OCI-M2 (cell line): Measurements from ENCODE around the gene CASQ1.

Experiments used
- DNase-seq: peaks from one replicate; lab custom pipeline; 2025; ENCODE audit not compliant: unreplicated experiment; lab: John Stamatoyannopoulos, UW

The CASQ1 gene

DNA sequence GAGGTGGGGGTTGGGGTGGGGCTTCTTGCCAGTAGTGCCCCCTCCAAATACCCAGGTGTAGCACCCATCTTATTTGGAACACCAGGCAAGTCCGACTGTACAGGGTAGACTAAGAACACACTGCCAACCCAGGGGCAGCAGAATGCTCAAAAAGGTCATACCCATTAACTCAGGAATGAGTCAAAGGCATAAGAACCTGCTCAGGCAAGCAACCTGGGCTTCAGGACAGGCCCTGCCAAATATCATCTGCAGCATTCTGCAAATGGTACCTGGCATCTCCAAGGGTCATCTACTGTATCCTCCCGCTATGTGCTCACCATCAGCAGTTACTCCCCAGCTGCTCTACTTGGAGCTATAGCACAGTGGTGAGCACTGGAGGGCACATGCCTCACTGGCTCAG is 34.2 kb downstream of the CASQ1 start:
- DNase-seq: no peak

DNA sequence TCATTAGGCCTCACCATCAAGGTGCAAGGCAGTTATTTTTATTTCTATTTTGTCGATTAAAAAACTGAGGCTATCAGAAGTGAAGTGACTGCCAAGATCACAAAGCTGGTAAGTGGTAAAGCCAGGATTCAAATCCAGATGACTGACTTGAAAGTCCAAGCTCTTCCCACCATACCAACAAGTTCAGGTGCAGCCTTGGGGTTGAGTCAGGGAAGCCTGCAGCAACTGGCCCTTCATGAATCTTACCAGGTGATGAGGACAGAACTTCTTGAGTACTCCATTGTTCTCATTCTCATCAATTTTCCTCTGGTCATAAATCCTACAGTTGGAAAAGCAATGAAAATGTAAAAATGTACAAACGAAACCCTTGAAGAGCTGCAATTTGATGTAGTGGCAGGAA is 35.0 kb downstream of the CASQ1 start:
- DNase-seq: no peak

DNA sequence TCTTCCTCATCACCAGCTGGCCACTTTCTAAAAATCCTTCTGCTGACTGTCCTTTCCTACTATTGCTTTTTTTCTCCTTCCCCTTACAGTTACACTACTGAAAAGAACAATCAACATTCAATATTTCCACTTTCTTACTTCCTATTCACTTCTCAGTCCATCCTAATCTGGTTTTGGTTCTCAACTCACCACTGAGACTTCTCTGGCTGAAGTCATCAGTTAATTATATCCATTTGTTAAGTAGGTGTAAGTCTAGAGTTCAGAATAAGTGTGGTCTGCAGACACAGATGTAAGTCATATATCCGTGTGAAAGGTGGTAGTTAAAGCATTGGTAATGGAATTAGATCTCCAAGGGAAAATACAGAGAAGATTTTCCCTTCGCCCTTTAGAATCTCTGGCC is 36.2 kb downstream of the CASQ1 start:
- no peak for DNase-seq

DNA sequence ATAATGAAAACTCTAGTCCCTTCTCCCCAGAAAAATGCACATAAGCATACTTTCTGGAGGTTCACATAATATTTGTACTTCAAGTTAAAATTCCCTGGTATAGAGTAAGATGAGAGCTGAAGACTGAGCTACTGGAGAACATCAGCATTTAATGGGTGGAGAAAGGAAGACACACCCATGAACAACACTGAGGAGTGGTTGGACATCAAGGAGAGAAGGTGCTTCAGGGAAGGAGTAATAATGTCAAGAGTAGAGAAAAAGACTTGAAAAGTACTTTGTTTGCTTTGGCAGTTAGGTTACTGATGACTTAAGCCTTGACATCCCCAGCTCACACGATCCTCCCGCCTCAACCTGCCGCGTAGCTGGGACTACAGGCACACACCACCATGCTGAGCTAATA is 36.7 kb downstream of the CASQ1 start:
- no peak for DNase-seq

DNA sequence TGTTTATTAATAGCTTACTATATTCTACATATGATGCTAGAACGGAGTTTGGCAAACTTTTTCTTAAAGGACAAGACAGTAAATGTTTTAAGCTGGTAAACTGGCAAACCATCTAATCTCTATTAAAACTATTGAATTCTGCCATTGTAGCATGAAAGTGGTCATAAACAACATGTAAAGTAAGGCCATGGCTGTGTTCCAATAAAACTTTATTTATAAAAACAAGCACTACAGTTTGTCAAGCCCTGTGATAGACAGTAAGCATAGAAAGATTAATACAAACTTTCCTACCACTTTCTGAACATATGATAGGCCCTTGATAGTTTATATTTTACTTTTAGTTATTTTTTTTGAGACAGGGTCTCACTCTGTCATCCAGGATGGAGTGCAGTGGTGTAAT is 37.2 kb downstream of the CASQ1 start:
- no peak for DNase-seq

DNA sequence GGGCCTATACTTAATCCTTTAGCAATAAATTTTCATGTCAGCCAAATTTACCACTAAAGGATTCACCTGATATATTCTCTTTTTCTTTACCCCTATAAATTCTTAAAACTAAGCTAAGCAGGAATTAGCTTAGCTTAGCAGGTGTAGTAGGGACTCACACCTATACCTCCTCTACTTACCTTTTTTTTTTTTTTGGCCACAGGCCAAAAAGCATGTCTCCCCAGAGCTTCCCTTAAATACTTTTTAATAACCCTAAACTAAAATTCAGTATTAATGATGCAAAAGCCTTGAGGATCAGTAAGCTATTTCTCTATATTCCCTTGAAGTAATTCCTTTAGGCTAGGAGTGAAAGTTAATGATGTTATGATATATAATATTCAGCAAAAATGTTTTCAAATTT is 38.1 kb downstream of the CASQ1 start:
- DNase-seq: no peak

DNA sequence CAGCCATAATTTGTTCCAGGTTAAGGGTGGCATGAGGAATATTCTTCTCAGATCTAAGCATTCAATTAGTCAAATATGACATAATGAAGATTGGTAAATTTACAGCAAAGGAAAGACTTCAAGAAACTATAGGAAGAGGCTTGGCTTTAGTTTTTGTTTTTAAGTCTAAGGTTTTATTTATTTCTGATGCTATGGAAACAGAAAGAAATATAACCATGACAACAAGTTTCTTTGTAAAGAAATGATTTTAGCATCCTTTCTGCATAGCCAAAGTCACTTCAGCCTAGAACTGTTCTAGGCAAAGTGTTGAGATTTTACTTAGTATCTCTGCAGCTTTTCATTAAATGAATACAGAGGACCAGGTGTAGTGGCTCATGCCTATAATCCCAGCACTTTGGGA is 42.5 kb downstream of the CASQ1 start:
- no peak for DNase-seq

DNA sequence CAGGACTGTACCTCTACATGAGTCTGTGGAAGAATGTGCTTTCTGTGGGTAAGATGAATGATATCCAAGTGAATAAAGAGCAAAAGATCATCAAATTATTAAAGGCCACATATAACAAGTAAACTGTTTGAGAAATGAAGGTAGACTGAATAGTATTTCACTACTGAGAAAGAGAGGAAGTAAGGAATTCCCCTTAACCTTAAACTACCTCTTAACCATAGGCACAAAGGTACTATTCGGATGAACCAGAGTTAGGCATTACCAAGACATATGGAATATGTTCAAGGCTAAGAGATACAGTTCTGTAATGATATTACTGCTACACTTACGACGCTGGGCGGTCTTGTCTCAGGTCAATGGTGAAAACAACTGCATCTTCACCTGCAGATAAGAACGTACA is 46.4 kb downstream of the CASQ1 start:
- no peak for DNase-seq

DNA sequence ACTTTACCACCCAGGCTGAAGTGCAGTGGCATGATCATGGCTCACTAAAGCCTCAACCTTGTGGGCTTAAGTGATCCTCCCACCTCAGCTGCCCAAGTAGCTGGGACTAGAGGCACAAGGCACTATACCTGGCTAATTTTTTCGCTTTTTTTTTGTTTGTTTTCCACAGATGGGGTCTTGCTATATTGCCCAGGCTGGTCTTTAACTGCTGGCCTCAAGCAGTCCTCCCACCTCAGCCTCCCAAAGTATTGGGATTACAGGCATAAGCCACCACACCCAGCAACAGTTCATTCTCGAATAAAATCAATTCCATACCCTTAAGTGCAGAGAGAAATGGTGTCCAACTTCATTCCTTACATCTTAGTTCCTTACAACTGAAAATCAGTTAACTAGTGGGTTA is 47.2 kb downstream of the CASQ1 start:
- no peak for DNase-seq

DNA sequence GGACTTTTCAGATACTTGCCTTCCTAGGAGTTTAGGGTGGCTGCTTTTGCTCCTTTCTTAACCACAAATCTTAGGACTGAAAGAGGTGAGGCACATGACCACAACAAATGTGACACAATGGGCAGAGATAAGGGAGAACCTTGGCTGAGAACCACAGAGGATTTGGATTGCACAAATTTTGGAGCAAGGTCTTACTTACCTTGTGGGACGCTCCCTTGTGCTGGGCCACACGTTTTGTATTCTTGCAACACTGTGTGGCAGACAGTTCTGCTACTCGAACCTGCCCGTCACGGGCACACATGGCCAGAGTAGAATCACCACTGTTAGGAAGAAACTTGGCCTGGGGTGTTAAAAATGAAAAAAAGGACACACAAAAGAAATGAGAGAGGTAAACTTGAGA is 48.0 kb downstream of the CASQ1 start:
- DNase-seq: no peak

DNA sequence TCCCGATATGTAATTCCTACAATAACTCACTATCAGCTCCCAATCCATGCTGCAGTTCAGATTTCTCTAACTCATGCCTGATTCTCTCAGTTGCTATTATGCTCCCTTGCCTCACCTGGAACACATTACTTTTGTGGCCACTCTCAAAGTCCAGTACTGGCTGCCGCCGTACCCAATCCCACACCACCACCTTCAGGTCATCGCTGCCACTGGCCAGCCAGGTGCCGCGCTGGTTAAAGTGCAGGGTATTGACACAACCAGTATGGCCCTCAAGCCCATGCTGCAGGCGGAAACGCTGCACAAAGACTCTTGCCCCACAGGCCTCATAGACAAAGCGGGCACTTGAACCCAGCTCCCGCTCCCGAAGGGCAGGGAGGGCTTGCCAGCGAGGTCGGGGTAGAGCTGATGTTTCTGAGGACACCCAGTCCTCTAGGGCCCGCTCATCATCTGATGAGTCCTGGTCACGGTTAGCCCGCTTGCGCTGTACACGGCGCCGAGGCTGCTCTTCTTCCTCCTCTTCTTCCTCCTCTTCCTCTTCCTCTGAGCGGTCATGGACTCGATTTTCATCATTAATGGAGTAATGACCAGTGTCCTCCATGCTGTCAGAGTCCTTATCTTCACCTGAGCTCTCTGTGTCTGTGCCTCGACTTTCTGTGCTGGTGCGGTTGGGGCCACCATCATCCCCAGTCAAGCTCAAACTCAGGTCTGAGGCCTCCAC is 49.4 kb downstream of the CASQ1 start:
- no peak for DNase-seq

DNA sequence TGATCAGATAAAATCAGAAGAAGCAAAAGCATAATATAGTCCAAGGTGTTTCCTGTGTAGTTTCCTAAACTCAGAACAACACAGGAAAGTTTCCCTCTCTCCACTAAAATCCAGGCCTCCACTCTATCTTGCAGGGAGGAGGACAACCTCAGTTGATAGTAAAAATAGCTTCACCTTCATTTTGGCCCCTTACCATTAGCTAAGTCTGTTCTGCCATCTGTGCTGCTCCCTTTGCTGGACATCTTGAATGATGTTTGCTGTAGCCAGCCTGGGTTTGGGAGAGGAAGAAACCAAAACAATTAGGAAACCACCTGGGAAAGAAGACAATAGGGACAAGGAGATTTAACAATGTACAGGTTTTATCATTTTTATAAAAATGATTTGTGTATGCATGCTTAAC is 53.4 kb downstream of the CASQ1 start:
- DNase-seq: no peak

DNA sequence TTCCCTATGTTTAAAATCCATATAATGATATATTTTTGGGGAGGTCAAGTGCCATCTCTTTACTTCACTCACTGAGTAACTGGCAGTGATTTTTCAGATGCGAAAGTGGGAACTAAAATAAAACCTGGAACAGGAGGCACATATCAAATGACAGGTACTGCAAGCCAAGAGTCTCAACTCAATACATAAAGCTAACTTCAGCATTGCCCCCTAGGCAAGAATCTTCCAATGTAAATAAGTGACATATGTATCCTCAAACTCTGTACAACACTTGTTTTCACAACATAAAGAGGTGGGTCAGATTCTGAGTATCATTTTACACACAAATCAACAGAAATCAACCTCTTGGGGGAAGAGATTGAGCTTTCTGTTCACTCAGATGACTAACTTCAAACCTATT is 53.8 kb downstream of the CASQ1 start:
- DNase-seq: no peak

DNA sequence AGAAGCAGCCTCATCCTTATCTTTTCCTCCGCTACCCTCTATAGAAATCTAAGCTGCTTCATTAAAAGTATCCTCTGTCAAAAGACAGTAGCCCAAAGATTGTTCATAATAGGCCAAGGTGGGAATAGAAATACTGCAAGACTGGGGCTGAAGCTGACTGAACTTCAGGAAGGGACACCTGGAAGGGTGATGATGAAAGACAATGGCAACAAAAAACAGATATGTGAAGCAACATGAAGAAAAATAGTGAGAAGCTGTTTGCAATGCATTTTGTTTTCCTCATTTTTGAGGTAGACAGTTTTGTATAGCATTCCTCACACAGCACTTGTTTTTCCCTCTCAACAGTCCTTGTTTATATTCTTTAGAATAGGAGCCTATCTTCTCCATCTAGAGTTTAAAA is 55.1 kb downstream of the CASQ1 start:
- no peak for DNase-seq

DNA sequence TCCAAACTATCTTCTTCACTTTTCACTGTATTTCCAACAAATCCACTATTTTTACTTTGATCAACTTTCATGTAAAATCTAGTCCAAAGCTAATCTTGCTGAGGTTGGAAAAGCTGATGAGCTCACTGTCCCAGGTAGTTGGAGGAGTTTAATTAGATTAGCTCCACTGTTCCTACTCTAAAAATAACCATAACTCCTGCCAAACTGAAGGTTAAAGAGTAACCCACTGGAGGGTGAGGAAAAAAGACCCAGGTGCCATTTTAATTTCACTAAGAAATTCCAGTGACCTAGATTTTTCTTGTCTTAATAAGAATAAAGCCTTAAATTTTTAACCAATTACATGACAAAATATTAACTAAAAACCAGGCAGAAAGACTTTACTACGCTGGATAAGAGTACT is 56.7 kb downstream of the CASQ1 start:
- DNase-seq: no peak

DNA sequence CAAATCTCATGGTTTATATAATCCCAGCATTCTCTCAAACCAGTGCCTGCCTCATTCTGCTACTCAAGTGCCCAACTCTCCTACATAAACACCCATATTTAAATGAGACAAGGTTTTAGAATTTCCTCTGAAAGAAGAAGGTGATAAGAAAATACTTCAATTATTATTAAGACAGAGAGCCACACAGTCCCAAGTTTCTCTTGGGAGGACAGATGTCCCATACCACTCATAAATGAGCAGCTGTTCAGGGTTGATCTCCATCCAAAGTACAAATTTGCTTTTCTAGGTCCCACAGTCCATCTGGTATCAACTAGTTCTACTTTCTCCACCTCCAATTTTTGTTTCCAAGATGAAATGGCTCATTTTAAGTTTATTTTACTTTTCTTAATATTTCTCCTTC is 60.6 kb downstream of the CASQ1 start:
- DNase-seq: no peak
